GM18498 (cell line): ENCODE data around the gene WASL.
"Not testable (repeated sequence)": the region's sequence is repeated elsewhere in the genome, so short reads cannot be mapped to it uniquely, and the experiment has no call there.

ENCODE experiments used
- ATAC-seq: cut with Tn5 transposase; IDR thresholded peaks from one replicate; pipeline ENCODE4 v1.9.1; 2021; ENCODE audit warnings: mild to moderate bottlenecking, moderate library complexity; ENCODE audit not compliant: unreplicated experiment

Gene WASL

GRCh38 chr7:123748734-123749536 is at the start of gene WASL:
WASL (minus strand) TSS chr7:123749003; CDS start chr7:123748734, 269 bp downstream.
- ATAC-seq, result peak; percentile 85

GRCh38 chr7:123797673-123798531 is 49.1 kb upstream of the WASL start:
- no peak for ATAC-seq

- no peak for ATAC-seq
These were observed 47.8 kb upstream of the WASL start for GRCh38 chr7:123796568-123796967.

- ATAC-seq, result no peak
These were observed 47.1 kb upstream of the WASL start for GRCh38 chr7:123795917-123796316.

GRCh38 chr7:123795116-123795515 is 46.3 kb upstream of the WASL start:
- not testable (repeated sequence) for ATAC-seq

- no peak for ATAC-seq
These were observed 43.7 kb upstream of the WASL start for GRCh38 chr7:123792547-123792946.

- no peak for ATAC-seq
These were observed 42.2 kb upstream of the WASL start for GRCh38 chr7:123791001-123791400.

- ATAC-seq, result no peak
These were observed 41.0 kb upstream of the WASL start for GRCh38 chr7:123789817-123790216.

GRCh38 chr7:123789206-123789784 is 40.5 kb upstream of the WASL start:
- no peak for ATAC-seq

- ATAC-seq, result no peak
These were observed 39.8 kb upstream of the WASL start for GRCh38 chr7:123788584-123788983.

GRCh38 chr7:123787220-123788007 is 38.6 kb upstream of the WASL start:
- no peak for ATAC-seq

GRCh38 chr7:123784263-123784662 is 35.5 kb upstream of the WASL start:
- ATAC-seq, result no peak

GRCh38 chr7:123783820-123784219 is 35.0 kb upstream of the WASL start:
- ATAC-seq, result no peak

GRCh38 chr7:123782071-123782798 is 33.4 kb upstream of the WASL start:
- no peak for ATAC-seq

- ATAC-seq, result not testable (repeated sequence)
These were observed 31.7 kb upstream of the WASL start for GRCh38 chr7:123780472-123780871.

GRCh38 chr7:123774496-123774895 is 25.7 kb upstream of the WASL start:
- no peak for ATAC-seq

GRCh38 chr7:123773481-123773880 is 24.7 kb upstream of the WASL start:
- no peak for ATAC-seq

- no peak for ATAC-seq
These were observed 23.8 kb upstream of the WASL start for GRCh38 chr7:123772652-123773051.

- no peak for ATAC-seq
These were observed 23.0 kb upstream of the WASL start for GRCh38 chr7:123771846-123772245.

- no peak for ATAC-seq
These were observed 22.5 kb upstream of the WASL start for GRCh38 chr7:123771256-123771655.
